ENCODE measurements around the gene CHD2.
"Not testable (repeated sequence)": the region's sequence is repeated elsewhere in the genome, so short reads cannot be mapped to it uniquely, and the experiment has no call there.

Gene CHD2

DNA sequence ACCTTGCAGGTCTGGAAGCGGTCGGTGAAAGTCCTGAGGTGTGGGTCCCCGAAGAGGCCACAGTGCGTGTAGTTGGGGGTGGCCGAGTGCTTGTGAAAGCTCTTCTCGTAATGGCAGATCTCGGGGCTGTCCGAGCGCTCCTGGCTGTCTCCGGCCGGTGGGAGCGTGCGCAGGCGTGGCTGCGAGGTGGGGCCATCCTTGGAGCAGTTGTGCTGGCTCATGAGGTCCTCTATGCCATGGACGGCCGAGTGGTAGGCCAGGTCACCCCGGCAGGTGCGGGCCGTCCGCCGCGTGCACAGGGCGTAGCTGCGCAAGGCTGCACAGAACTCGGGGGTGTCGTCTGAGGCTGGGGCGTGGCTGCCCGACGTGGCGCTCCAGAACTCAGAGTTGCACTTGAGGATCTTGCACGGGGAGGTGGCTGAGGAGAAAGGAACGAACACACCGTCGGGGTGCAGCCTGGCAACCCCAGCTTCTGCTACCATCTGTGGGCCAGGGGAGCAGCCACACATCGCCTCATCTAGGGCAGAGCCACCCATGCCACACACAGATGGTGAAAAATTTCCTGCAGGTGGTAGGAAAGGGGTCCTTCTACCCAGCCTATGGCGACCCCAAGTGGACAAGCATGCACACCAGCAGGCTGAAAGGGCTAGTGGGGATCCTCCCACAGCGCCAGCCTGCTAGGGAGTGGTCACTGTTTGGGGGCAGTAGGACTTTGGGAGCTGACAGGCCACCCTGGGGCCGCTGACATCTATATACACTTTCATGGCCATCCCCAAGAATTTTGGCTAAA lies 152.2 kb downstream of the CHD2 start:
- DNase-seq = no peak

GRCh38 chr15:93055211-93055610 lies 155.1 kb downstream of the CHD2 start:
- no peak for DNase-seq

GRCh38 chr15:93056836-93057235 lies 156.7 kb downstream of the CHD2 start:
- DNase-seq = no peak

- no peak for DNase-seq
These were observed 157.5 kb downstream of the CHD2 start for GRCh38 chr15:93057618-93058017.

GRCh38 chr15:93058128-93058527 lies 158.0 kb downstream of the CHD2 start:
- no peak for DNase-seq

DNA sequence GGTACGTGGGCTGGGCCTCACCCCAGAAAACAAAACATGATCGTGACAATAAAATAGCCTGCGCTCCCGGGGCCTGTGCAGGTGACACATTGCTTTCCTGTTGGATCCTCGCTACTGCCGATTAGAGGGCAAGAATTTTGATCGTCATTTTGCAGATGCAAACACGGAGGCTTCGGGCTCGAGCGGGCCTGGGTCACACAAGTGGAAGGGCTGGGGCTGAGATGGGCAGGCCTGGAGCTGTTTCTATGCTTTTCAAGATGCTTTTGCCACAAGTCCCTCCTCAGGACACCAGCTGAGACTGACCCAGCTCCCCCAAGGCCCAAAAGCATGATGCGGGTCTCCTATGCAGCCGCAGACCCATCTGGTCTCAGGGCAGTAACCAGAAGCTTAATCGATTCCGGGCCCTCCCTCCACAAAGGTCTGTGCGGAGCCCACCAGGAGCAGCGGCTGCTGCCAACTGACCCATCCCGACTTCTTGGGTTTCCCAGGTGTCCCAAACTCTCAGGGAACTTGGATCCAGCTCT lies 158.8 kb downstream of the CHD2 start:
- no peak for DNase-seq

GRCh38 chr15:93059442-93059841 lies 159.3 kb downstream of the CHD2 start:
- no peak for DNase-seq

- DNase-seq = no peak
These were observed 160.5 kb downstream of the CHD2 start for GRCh38 chr15:93060336-93061248.

DNA sequence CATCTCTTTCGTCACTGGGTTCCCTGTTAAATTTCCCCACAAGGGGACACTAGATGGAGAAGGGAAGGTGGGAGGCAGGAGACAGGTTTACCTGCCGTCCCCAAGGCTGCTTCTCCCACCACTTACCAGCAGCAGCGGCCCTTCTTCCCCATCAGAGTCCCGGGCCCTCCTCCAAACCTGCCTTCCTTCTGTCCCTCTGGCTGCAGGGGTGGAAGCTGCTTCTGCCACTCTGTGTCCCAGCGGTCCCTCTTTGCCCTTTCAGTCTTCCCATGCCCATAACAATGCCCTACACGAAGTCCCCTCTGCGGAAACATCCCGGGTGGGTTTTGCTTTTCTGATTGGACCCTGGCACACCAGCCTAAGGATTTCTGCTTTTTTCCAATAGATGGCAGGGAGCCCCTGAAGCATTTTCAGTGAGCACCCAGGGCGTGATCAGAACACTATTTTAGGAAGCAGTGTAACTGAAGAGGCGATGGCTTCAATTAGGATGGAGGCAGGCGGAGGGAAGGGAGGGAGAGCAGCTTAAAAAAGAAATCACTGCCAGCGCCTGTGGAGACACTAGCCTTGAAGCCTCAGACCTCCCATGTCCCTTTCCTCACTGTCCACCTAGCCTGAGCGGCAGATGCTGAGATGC lies 162.6 kb downstream of the CHD2 start:
- not testable (repeated sequence) for DNase-seq

GRCh38 chr15:93063262-93063671 lies 163.1 kb downstream of the CHD2 start:
- no peak for DNase-seq

DNA sequence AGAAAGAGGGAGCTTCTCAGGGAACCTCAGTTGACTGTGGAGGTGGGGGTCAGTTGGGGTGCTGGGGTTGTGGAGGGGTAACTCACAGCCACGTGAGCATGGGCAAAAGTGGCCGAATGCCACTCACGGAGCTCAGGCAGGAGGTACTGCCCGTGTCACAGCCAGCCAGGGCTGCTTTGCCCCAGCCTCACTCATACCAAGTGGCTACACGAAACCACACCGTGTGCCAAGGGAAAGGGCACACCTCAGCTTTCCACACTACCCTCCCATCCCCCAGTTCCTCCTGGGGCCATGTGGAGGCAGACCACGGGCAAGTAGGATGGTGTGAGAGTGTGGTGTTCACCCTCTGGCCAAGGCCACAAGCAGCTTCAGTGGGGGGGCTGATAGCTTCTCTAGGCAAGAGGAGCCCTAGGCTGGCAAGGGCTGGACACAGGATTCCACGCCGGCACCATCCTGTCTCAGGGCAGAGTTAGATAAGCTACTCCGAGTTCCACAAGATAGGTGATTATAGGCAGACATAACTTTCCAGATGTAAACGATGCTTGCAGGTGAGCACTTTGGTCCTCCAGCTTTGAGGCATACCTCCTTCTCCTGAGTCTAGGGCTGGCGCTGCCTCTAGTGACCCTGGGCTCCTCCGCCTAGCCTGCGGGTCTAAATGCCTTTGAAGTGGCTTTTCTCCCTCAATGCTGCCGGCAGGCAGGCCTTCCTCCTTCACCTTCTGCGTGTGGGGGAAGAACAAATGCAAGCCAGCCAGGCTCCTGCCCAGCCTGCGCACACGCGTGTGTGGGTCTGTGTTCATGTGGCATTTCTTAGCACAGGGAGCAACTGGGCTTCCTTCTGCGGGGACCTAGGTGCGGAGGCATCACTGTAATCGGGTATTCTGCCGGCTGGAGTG lies 163.9 kb downstream of the CHD2 start:
- DNase-seq = no peak

DNA sequence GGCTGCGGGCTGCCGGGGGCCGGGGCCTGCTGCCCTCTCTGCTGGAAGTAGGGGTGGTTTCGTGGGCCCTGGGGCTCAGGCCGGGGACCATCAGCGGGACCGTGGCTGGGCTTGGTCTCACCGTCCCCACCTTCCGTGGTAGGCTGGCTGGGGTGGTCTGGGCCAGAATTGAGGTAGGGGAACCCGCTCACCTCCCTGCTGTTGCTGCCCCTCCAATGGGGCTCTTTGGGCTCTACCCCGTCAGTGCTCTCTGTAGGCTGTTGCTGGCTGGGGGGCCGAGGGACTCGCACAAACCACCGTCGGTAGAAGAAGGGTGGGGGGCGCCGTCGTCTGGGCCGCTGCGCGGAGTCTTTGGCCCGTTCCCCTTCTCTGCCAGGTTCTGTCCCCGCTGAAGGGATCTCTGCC lies 165.5 kb downstream of the CHD2 start:
- DNase-seq = no peak

GRCh38 chr15:93066224-93066681 lies 166.1 kb downstream of the CHD2 start:
- no peak for DNase-seq

DNA sequence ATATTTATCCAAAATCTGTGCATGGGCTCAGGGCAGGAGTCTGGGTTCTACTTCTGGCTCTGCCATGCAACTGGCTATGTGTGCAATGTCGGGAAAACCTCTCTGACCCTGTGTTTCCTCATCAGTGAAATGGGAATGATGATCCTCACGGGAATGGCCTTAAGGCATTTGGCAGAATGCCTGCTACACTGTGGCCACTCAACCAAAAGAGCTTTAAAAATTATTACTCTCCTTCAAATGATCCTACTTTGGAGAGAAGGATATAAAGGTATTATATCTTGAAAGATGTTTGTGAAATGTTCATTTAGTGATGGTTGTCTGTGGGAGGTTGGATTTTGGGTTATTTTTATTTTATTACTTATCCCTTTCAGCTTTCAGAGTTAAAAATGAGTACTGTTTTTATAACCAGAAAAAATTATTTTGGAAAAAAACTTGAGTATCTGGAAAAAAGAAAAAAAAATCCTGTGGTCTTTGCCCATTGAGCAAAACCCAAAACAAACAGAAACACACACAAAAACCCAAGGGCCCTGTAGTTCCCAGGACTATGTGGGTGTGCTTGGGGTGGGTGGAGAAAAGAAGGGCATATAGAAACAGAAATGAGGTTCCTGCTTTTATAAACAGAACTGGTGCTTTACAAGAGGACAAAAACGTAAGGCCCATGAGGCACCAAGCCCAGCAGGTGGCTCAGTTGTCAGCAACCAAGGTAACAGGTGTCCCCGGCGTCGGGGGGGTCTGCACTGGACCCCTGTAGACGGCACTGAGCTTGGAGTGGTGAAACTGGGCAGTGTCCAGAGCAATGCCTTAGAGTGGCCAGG lies 166.9 kb downstream of the CHD2 start:
- DNase-seq = no peak

DNA sequence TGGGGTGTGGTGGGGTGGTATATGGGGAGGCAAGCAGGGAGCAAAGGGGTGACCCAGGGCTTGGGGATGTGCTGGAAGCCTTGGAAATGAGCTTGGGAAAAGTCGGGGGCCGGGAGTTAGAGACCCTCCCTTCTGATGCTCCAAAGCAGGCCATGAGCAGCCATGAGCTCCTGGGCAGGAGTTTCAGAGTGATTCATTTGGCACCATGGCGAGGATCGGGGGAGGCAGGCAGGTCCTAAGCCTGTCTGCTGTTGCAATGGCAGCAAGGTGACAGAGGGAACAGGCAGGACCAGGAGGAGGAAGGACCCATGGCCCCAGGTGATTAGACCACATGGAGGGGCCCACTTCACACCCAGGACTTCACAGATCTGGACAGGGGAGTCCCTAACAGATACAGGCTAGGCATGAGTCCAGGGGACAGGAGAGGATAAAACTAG lies 167.5 kb downstream of the CHD2 start:
- DNase-seq = no peak

- DNase-seq = no peak
These were observed 168.6 kb downstream of the CHD2 start for GRCh38 chr15:93068581-93069199.

DNA sequence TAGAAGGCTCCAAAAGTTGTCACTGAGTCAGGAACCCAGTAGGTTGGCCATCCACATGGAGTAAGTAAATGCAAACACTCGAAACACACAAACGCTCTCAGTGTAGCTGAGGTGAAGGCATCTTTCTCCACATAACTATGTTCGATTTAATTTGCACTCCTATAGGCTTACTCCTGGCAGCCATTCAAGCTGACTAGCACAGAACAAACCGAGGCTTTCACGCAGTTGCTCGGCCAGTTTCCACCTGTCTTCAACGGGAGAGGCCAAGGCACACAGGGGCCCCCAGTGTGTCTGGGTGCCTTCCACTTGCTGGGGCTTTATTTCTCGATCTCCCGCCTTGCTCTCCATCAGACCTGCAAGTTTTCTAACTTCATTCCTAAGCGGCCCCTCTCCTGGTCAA lies 170.0 kb downstream of the CHD2 start:
- no peak for DNase-seq

- DNase-seq = no peak
These were observed 170.6 kb downstream of the CHD2 start for GRCh38 chr15:93070551-93071296.

DNA sequence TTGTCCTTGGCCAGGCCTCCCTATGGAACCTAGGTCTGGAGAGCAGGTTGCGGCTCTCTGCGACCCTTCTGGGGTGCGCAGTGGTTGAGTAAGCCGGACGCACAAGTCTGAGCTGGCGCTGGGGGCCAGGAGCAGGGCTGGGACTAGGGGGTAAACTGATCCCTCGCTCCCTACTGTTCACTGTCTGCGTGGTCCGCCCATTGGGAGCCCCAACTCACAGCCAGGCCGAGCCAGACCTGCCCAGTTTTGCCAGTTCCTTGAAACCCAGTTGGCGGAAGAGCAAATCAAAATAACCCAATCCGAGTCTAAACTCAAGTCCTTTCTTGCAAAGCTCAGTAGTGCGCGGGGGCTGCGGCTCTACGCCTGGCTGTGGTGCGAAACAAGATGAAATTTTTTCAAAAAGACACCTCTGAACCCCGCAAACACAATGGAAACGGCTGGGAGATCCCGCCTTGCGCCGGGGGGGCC lies 171.4 kb downstream of the CHD2 start:
- DNase-seq = no peak

GRCh38 chr15:93072011-93072410 lies 171.9 kb downstream of the CHD2 start:
- no peak for DNase-seq

Measured in activated naive CD4-positive, alpha-beta T cell treated with Interleukin-2 at 50 U/mL for 16 hours (primary cell).